Gastroesophageal sphincter (tissue), 2 donors: ENCODE measurements around the gene FAHD2A.
"Not testable (repeated sequence)": the region's sequence is repeated elsewhere in the genome, so short reads cannot be mapped to it uniquely, and the experiment has no call there.

Experiments used
- EP300 ChIP-seq: sonication (generic); formaldehyde crosslinking; IDR thresholded peaks from one replicate; pipeline ENCODE4 v1.6.1; 2017; ENCODE audit warnings: antibody characterized with exemption, mild to moderate bottlenecking
- POLR2A ChIP-seq, 2 donors: fragments of 450-650 bp; IDR thresholded peaks; one replicate each; pipeline ENCODE4 v1.6.1; 2017; ENCODE audit warnings: antibody characterized with exemption in 2 of 2, mild to moderate bottlenecking in 2 of 2, moderate library complexity in 1 of 2
- POLR2AphosphoS5 ChIP-seq: sonication (generic); formaldehyde crosslinking; IDR thresholded peaks from one replicate; pipeline ENCODE4 v1.6.1; 2017; ENCODE audit warnings: antibody characterized with exemption

- not testable (repeated sequence) for TF ChIP-seq POLR2A (IDR thresholded peaks at IDR 0.05); POLR2AphosphoS5; EP300
Measured at GRCh38 chr2:95415561-95415960, 13.1 kb downstream of the FAHD2A start.
